HG03460 (cell line): Measurements from ENCODE around the gene POLR2B.
"Not testable (repeated sequence)": the region's sequence is repeated elsewhere in the genome, so short reads cannot be mapped to it uniquely, and the experiment has no call there.

Experiments used
- ATAC-seq: cut with Tn5 transposase; IDR thresholded peaks from one replicate; pipeline ENCODE4 v1.9.1; 2021; ENCODE audit not compliant: unreplicated experiment

Gene POLR2B

GRCh38 chr4:56986192-56986591 is 7.5 kb downstream of the POLR2B start:
- ATAC-seq = no peak

GRCh38 chr4:56986952-56987351 is 8.3 kb downstream of the POLR2B start:
- ATAC-seq = no peak

GRCh38 chr4:56990109-56990905 is 11.6 kb downstream of the POLR2B start:
- ATAC-seq = no peak

- no peak for ATAC-seq
Measured at GRCh38 chr4:56995525-56995924, 16.8 kb downstream of the POLR2B start.

- no peak for ATAC-seq
Measured at GRCh38 chr4:56999751-57000150, 21.1 kb downstream of the POLR2B start.

GRCh38 chr4:57013543-57014120 is 34.9 kb downstream of the POLR2B start:
- ATAC-seq = no peak

- no peak for ATAC-seq
Measured at GRCh38 chr4:57018980-57019379, 40.3 kb downstream of the POLR2B start.

GRCh38 chr4:57020467-57021101 is 41.9 kb downstream of the POLR2B start:
- ATAC-seq = no peak

GRCh38 chr4:57023104-57023503 is 44.4 kb downstream of the POLR2B start:
- no peak for ATAC-seq

- ATAC-seq = no peak
Measured at GRCh38 chr4:57034520-57034919, 55.8 kb downstream of the POLR2B start.

- ATAC-seq = no peak
Measured at GRCh38 chr4:57037982-57038604, 59.4 kb downstream of the POLR2B start.

GRCh38 chr4:57039345-57039744 is 60.6 kb downstream of the POLR2B start:
- no peak for ATAC-seq

- no peak for ATAC-seq
Measured at GRCh38 chr4:57040510-57040909, 61.8 kb downstream of the POLR2B start.

GRCh38 chr4:57041020-57041419 is 62.3 kb downstream of the POLR2B start:
- no peak for ATAC-seq

- no peak for ATAC-seq
Measured at GRCh38 chr4:57042711-57043169, 64.0 kb downstream of the POLR2B start.

GRCh38 chr4:57043347-57044251 is 64.9 kb downstream of the POLR2B start:
- no peak for ATAC-seq

- ATAC-seq = no peak
Measured at GRCh38 chr4:57044279-57044678, 65.6 kb downstream of the POLR2B start.

GRCh38 chr4:57044996-57045395 is 66.3 kb downstream of the POLR2B start:
- ATAC-seq = no peak

GRCh38 chr4:57047046-57047445 is 68.3 kb downstream of the POLR2B start:
- not testable (repeated sequence) for ATAC-seq

- ATAC-seq = no peak
Measured at GRCh38 chr4:57048590-57049304, 70.1 kb downstream of the POLR2B start.
